ENCODE results near the gene THEM4. TPM values are rescaled to one million over a fixed set of nuclear protein-coding genes. Genes with fewer than 3 reads are reported as not detected.

Gene THEM4
- 16.3 TPM for total RNA-seq
- long read RNA-seq, transcript THEM4-201 (6 exons, 2,377 nt) = minor isoform, 6 of 18 reads
- long read RNA-seq, transcript THEM4-202 (7 exons, 1,832 nt) = major isoform, 10 of 18 reads
- long read RNA-seq, partial matches to known transcripts = 0 of 18 reads
- long read RNA-seq, other reads (novel, unspliced or antisense) = 1 of 18 reads

GRCh38 chr1:151909167-151910149 lies at the start of gene THEM4:
Gene THEM4, minus strand, starts transcription at chr1:151909511. Its CDS starts 53 bp downstream, at chr1:151909458.
- DNase-seq (ENCODE audit: missing footprints) (peak; percentile 99), ATAC-seq (peak; percentile 100)
- intact Hi-C loops (cut with DNase I) = no loop called here

- no peak for ATAC-seq
- DNase-seq (ENCODE audit: missing footprints) = no peak
- intact Hi-C loops (cut with DNase I) = no loop called here
Measured at GRCh38 chr1:151958959-151959358, 49.6 kb upstream of the THEM4 start.

GRCh38 chr1:151956957-151957497 lies 47.7 kb upstream of the THEM4 start:
- intact Hi-C loops (cut with DNase I) = no loop called here

GRCh38 chr1:151953409-151954094 lies 44.2 kb upstream of the THEM4 start:
- DNase-seq (ENCODE audit: missing footprints) = no peak
- no peak for ATAC-seq

More at GRCh38 chr1:151956957-151957497, 47.7 kb upstream of the THEM4 start:
- ATAC-seq = no peak
- no peak for DNase-seq (ENCODE audit: missing footprints)

GRCh38 chr1:151952811-151953210 lies 43.5 kb upstream of the THEM4 start:
- intact Hi-C loops (cut with DNase I) = no loop called here
- no peak for ATAC-seq
- DNase-seq (ENCODE audit: missing footprints) = no peak

More at GRCh38 chr1:151953409-151954094, 44.2 kb upstream of the THEM4 start:
- intact Hi-C loops (cut with DNase I) = no loop called here

GRCh38 chr1:151949371-151950193 lies 40.3 kb upstream of the THEM4 start:
- ATAC-seq = no peak
- intact Hi-C loops (cut with DNase I) = no loop called here
- no peak for DNase-seq (ENCODE audit: missing footprints)

- DNase-seq (ENCODE audit: missing footprints) (no peak), ATAC-seq (no peak)
- intact Hi-C loops (cut with DNase I) = no loop called here
Measured at GRCh38 chr1:151948506-151948905, 39.2 kb upstream of the THEM4 start.

GRCh38 chr1:151947140-151947539 lies 37.8 kb upstream of the THEM4 start:
- ATAC-seq (no peak), DNase-seq (ENCODE audit: missing footprints) (no peak)
- intact Hi-C loops (cut with DNase I) = no loop called here

GRCh38 chr1:151945725-151946722 lies 36.7 kb upstream of the THEM4 start:
- ATAC-seq = peak; percentile 83
- DNase-seq (ENCODE audit: missing footprints) = peak; percentile 93
- intact Hi-C loops (cut with DNase I) = no loop called here

GRCh38 chr1:151944857-151945575 lies 35.7 kb upstream of the THEM4 start:
- peak; percentile 19 for ATAC-seq
- no peak for DNase-seq (ENCODE audit: missing footprints)
- intact Hi-C loops (cut with DNase I) = no loop called here

- DNase-seq (ENCODE audit: missing footprints) = no peak
- intact Hi-C loops (cut with DNase I) = no loop called here
- ATAC-seq = peak; percentile 77
Measured at GRCh38 chr1:151944126-151944856, 35.0 kb upstream of the THEM4 start.

- no peak for DNase-seq (ENCODE audit: missing footprints)
- intact Hi-C loops (cut with DNase I) = no loop called here
- ATAC-seq = no peak
Measured at GRCh38 chr1:151943591-151943990, 34.3 kb upstream of the THEM4 start.

GRCh38 chr1:151942882-151943281 lies 33.6 kb upstream of the THEM4 start:
- DNase-seq (ENCODE audit: missing footprints) = no peak
- peak; percentile 25 for ATAC-seq

GRCh38 chr1:151940541-151940940 lies 31.2 kb upstream of the THEM4 start:
- DNase-seq (ENCODE audit: missing footprints) (no peak), ATAC-seq (no peak)
- intact Hi-C loops (cut with DNase I) = no loop called here

More at GRCh38 chr1:151942882-151943281, 33.6 kb upstream of the THEM4 start:
- intact Hi-C loops (cut with DNase I) = no loop called here

- intact Hi-C loops (cut with DNase I) = loop anchor here (10.0 kb wide), 1 partner anchor 245 kb away; no protein-coding TSS in a partner anchor
- DNase-seq (ENCODE audit: missing footprints) = no peak
- ATAC-seq = no peak
Measured at GRCh38 chr1:151939779-151940178, 30.5 kb upstream of the THEM4 start.

- intact Hi-C loops (cut with DNase I) = loop anchor here (10.0 kb wide), 1 partner anchor 246 kb away; no protein-coding TSS in a partner anchor
- no peak for DNase-seq (ENCODE audit: missing footprints)
- no peak for ATAC-seq
Measured at GRCh38 chr1:151939141-151939540, 29.8 kb upstream of the THEM4 start.

Measured in Right ventricle myocardium inferior (tissue), 1 donor.